ENCODE measurements around the gene BHLHE40. TPM values are rescaled to one million over a fixed set of nuclear protein-coding genes. Genes with fewer than 3 reads are reported as not detected.
A peak's percentile ranks its signal among the peaks of the same experiment; 100 is the strongest.

Gene BHLHE40
- total RNA-seq, 3 donors from 2014 or later, result 13.8 to 177 (median 135) TPM

DNA sequence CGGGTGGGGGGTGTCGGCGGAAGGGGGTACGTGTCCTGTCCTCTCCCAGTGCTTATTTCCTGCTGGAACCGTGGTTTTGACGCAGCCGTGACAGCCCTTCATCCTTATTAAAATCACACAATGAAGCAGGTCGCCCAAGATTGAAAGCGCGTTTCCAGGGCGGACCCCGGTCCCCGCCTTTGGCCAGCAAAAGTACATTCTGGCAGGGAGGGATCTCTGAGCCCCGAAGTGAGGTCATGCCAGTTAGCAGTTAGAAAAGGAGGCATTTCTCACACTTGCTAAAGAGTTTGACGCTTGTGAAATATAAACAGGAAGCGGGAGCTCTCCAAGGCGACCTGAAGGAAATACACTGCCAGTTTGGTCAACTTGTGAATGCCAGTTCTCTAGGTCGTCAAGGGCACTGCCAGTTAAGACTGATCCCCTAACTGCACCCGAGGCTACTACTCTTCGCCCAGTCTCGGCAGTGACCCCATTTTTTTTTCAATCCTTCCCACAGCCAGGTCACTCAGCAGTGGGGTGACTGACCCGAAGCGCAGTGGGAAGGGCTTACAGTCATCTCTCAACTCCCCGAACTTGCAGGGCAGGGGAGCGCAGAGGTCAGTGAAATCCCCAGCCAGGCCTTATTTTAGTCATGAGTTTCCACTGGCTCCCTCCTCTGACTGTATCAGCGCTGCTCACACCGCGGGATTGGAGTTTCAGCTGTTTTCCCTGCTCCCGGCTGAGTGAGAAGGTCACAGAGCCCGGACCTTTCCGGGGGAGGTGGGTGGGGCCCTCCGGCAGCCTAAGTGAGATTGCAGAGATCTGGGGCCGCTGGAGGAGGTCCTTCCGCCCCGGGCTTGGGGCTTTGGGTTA is 2.0 kb upstream of the BHLHE40 start:
- Histone ChIP-seq H3K27ac (peak overlapping the region; percentile 97 to 100), H3K4me1 (peaks cover 0 to 5% of the 10 kb centered on the region in 2 donors), H3K9me3 (no peaks in the 10 kb centered on the region), H3K36me3 (no peaks in the 10 kb centered on the region), H3K4me3 (peak overlapping the region; percentile 82 to 96 (median 95)), H3K27me3 (no peaks in the 10 kb centered on the region)
- DNase-seq (ENCODE audit: low spot score in 2 of 2), result peak; percentile 62 to 79
- TF ChIP-seq, protein P1, sequence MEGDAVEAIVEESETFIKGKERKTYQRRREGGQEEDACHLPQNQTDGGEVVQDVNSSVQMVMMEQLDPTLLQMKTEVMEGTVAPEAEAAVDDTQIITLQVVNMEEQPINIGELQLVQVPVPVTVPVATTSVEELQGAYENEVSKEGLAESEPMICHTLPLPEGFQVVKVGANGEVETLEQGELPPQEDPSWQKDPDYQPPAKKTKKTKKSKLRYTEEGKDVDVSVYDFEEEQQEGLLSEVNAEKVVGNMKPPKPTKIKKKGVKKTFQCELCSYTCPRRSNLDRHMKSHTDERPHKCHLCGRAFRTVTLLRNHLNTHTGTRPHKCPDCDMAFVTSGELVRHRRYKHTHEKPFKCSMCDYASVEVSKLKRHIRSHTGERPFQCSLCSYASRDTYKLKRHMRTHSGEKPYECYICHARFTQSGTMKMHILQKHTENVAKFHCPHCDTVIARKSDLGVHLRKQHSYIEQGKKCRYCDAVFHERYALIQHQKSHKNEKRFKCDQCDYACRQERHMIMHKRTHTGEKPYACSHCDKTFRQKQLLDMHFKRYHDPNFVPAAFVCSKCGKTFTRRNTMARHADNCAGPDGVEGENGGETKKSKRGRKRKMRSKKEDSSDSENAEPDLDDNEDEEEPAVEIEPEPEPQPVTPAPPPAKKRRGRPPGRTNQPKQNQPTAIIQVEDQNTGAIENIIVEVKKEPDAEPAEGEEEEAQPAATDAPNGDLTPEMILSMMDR (IDR thresholded peaks at IDR 0.05), result no peak
- TF ChIP-seq POLR2AphosphoS5 (IDR thresholded peaks at IDR 0.05), result peak; percentile 31 to 84 (median 60)
- intact Hi-C loops (cut with DNase I; ENCODE audit: low total_unique reads), result loop anchor here (5.0 kb wide), 1 partner anchor 250 kb away; no protein-coding TSS in a partner anchor

DNA sequence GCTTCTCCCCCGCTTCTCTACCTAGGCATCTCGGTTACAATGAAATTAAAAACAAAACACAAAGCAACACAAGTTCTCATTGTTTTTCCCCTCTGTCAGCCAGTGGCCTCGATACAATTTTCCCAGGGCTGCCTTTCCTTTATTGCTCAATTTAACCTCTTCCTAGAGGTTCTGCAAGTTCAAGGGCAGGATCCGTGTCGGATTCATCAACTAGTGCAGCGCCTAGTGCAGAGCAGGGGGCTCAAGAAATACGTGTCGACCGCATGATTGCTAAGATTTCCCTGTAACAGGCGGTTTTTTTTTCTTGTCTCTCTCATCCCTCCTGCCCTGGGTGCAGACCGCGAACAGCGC is 1.4 kb upstream of the BHLHE40 start:
- H3K36me3 ChIP-seq, result no peaks in the 10 kb centered on the region
- no peak for TF ChIP-seq POLR2AphosphoS5 (IDR thresholded peaks at IDR 0.05)
- H3K27ac ChIP-seq, result peak overlapping the region; percentile 97 to 100
- peak overlapping the region; percentile 82 to 96 (median 95) for H3K4me3 ChIP-seq
- H3K9me3 ChIP-seq, result no peaks in the 10 kb centered on the region
- DNase-seq (ENCODE audit: low spot score in 2 of 2), result no peak
- peaks cover 0 to 11% of the 10 kb centered on the region in 2 donors for H3K4me1 ChIP-seq
- intact Hi-C loops (cut with DNase I; ENCODE audit: low total_unique reads), result loop anchor here (5.0 kb wide), 1 partner anchor 251 kb away; no protein-coding TSS in a partner anchor
- H3K27me3 ChIP-seq, result no peaks in the 10 kb centered on the region

DNA sequence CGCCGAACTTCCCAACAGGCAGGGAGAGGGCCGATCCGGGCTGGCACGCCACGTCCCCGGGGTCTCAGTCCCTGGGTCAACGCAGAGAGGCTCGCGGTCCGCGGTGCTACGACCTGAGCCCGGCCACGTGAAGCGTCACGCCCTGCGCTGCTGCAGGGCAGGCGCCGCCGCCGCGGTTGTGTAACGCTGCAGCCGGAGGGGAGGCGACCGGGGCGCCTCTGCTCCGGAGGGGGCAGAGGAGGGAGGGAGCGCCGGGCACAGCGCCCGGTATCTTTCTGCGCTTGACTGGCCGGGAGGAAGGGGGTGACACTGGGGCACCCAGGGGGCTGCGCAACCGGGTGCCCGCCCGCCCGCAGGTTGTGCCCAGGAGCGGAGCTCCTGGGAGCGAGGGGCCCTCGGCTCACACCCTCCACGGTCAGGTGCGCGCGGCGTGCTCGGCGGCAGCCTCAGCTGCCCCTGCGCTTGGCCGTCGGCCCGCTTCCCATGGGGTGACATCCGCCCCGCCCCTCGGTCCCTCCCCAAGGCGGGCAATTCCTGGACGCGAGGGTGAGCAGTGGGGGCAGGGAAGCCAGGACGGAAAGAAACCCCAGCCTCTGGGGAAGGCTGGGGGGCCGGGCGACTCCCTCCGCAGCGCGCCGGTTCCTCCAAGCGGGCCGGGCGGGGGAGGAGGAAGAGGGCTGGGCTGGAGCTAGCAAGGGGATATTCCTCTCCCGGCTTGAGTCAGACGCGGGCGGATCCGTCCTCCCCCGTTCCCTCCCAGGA is 852 bp upstream of the BHLHE40 start:
- Histone ChIP-seq H3K4me3 (peak overlapping the region; percentile 82 to 96 (median 95)), H3K27ac (peak overlapping the region; percentile 97 to 100), H3K27me3 (no peaks in the 10 kb centered on the region), H3K36me3 (no peaks in the 10 kb centered on the region), H3K4me1 (peaks cover 0 to 17% of the 10 kb centered on the region in 2 donors), H3K9me3 (no peaks in the 10 kb centered on the region)
- intact Hi-C loops (cut with DNase I; ENCODE audit: low total_unique reads), result loop anchor here (5.0 kb wide), 1 partner anchor 251 kb away; no protein-coding TSS in a partner anchor
- TF ChIP-seq, protein P1 (IDR thresholded peaks at IDR 0.05), result peak in 1 of 3 donors; percentile 5
- TF ChIP-seq POLR2A (IDR thresholded peaks at IDR 0.05), result no peak
- peak; percentile 85 to 97 (median 93) for TF ChIP-seq POLR2AphosphoS5 (IDR thresholded peaks at IDR 0.05)
- DNase-seq (ENCODE audit: low spot score in 2 of 2), result peak; percentile 95 to 97

DNA sequence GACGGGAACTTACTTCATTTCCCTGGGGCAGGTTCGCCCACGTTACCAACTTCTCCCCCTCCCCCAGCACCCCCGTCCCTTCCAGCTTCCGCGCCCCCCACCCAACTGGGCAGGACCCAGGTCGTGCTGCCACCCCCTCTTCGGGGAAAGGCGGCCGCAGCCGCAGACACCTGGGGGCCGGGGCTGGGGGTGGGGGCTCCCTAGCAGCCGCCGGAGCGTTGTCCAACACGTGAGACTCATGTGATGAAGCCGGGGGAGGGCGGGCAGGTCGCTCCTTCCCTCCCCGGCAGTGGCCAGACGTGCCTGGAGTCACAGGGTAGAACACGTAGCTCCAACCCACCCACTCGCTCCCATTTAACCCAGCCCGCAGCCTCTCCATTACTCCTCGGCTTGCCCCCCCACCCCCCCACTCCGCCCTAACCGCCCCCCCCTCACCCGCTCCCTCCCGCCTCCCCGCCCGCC is 240 bp upstream of the BHLHE40 start:
- DNase-seq (ENCODE audit: low spot score in 2 of 2), result peak; percentile 96 to 97
- peaks cover 2 to 18% of the 10 kb centered on the region in 2 donors for H3K4me1 ChIP-seq

More for the DNA sequence above, 240 bp upstream of the BHLHE40 start:
- H3K9me3 ChIP-seq, result no peaks in the 10 kb centered on the region
- peak overlapping the region; percentile 82 to 96 (median 95) for H3K4me3 ChIP-seq
- TF ChIP-seq POLR2AphosphoS5 (IDR thresholded peaks at IDR 0.05) (no peak), POLR2A (IDR thresholded peaks at IDR 0.05) (no peak)
- TF ChIP-seq, protein P1 (IDR thresholded peaks at IDR 0.05), result no peak
- intact Hi-C loops (cut with DNase I; ENCODE audit: low total_unique reads), result loop anchor here (5.0 kb wide), 1 partner anchor 252 kb away; no protein-coding TSS in a partner anchor
- H3K27me3 ChIP-seq, result no peaks in the 10 kb centered on the region
- H3K27ac ChIP-seq, result peak overlapping the region; percentile 97 to 100
- H3K36me3 ChIP-seq, result no peaks in the 10 kb centered on the region
